ENCODE results near the gene MACROD2.

MACROD2 gene

GRCh38 chr20:14790771-14791620, 795.7 kb downstream of the MACROD2 start:
- TF ChIP-seq, protein P1, sequence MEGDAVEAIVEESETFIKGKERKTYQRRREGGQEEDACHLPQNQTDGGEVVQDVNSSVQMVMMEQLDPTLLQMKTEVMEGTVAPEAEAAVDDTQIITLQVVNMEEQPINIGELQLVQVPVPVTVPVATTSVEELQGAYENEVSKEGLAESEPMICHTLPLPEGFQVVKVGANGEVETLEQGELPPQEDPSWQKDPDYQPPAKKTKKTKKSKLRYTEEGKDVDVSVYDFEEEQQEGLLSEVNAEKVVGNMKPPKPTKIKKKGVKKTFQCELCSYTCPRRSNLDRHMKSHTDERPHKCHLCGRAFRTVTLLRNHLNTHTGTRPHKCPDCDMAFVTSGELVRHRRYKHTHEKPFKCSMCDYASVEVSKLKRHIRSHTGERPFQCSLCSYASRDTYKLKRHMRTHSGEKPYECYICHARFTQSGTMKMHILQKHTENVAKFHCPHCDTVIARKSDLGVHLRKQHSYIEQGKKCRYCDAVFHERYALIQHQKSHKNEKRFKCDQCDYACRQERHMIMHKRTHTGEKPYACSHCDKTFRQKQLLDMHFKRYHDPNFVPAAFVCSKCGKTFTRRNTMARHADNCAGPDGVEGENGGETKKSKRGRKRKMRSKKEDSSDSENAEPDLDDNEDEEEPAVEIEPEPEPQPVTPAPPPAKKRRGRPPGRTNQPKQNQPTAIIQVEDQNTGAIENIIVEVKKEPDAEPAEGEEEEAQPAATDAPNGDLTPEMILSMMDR (IDR thresholded peaks at IDR 0.05), result no peak

GRCh38 chr20:14792915-14793314, 797.6 kb downstream of the MACROD2 start:
- TF ChIP-seq, protein P1 (IDR thresholded peaks at IDR 0.05), result no peak
- Histone ChIP-seq H3K36me3 (no peaks in the 10 kb centered on the region), H3K9me3 (no peaks in the 10 kb centered on the region), H3K27ac (no peak overlapping the region), H3K4me1 (ENCODE audit: control insufficient read depth in 1 of 2, insufficient read depth in 1 of 2, low read depth in 1 of 2, low read length in 1 of 2) (no peaks in the 10 kb centered on the region), H3K4me3 (ENCODE audit: low read depth in 1 of 2, low read length in 1 of 2) (no peak overlapping the region), H3K27me3 (no peaks in the 10 kb centered on the region)

More at GRCh38 chr20:14790771-14791620, 795.7 kb downstream of the MACROD2 start:
- Histone ChIP-seq H3K27me3 (no peaks in the 10 kb centered on the region), H3K9me3 (no peaks in the 10 kb centered on the region), H3K4me1 (ENCODE audit: control insufficient read depth in 1 of 2, insufficient read depth in 1 of 2, low read depth in 1 of 2, low read length in 1 of 2) (no peaks in the 10 kb centered on the region), H3K27ac (no peak overlapping the region), H3K36me3 (no peaks in the 10 kb centered on the region), H3K4me3 (ENCODE audit: low read depth in 1 of 2, low read length in 1 of 2) (no peak overlapping the region)

GRCh38 chr20:14799545-14800216, 804.4 kb downstream of the MACROD2 start:
- TF ChIP-seq, protein P1 (IDR thresholded peaks at IDR 0.05), result no peak
- H3K9me3 ChIP-seq, result no peaks in the 10 kb centered on the region
- H3K27ac ChIP-seq, result no peak overlapping the region
- no peak overlapping the region for H3K4me3 ChIP-seq (ENCODE audit: low read depth in 1 of 2, low read length in 1 of 2)
- H3K27me3 ChIP-seq, result no peaks in the 10 kb centered on the region
- H3K4me1 ChIP-seq (ENCODE audit: control insufficient read depth in 1 of 2, insufficient read depth in 1 of 2, low read depth in 1 of 2, low read length in 1 of 2), result no peaks in the 10 kb centered on the region
- H3K36me3 ChIP-seq, result no peaks in the 10 kb centered on the region

- H3K27me3 ChIP-seq, result no peaks in the 10 kb centered on the region
- no peaks in the 10 kb centered on the region for H3K4me1 ChIP-seq (ENCODE audit: control insufficient read depth in 1 of 2, insufficient read depth in 1 of 2, low read depth in 1 of 2, low read length in 1 of 2)
- TF ChIP-seq, protein P1 (IDR thresholded peaks at IDR 0.05), result no peak
- no peaks in the 10 kb centered on the region for H3K36me3 ChIP-seq
- no peak overlapping the region for H3K4me3 ChIP-seq (ENCODE audit: low read depth in 1 of 2, low read length in 1 of 2)
- H3K9me3 ChIP-seq, result no peaks in the 10 kb centered on the region
- no peak overlapping the region for H3K27ac ChIP-seq
Observed at GRCh38 chr20:14800707-14801425, 805.5 kb downstream of the MACROD2 start.

- no peaks in the 10 kb centered on the region for H3K36me3 ChIP-seq
- TF ChIP-seq, protein P1 (IDR thresholded peaks at IDR 0.05), result no peak
Observed at GRCh38 chr20:14801591-14802325, 806.4 kb downstream of the MACROD2 start.

More at GRCh38 chr20:14801591-14802325, 806.4 kb downstream of the MACROD2 start:
- H3K27me3 ChIP-seq, result no peaks in the 10 kb centered on the region
- H3K4me1 ChIP-seq (ENCODE audit: control insufficient read depth in 1 of 2, insufficient read depth in 1 of 2, low read depth in 1 of 2, low read length in 1 of 2), result no peaks in the 10 kb centered on the region
- no peak overlapping the region for H3K27ac ChIP-seq
- H3K4me3 ChIP-seq (ENCODE audit: low read depth in 1 of 2, low read length in 1 of 2), result no peak overlapping the region
- H3K9me3 ChIP-seq, result no peaks in the 10 kb centered on the region
